T-helper 2 cell (primary cell): ENCODE results near the gene LAD1.

Experiments
- DNase-seq, 5 experiments: peaks; one replicate each; pipeline versions ENCODE4 v3.0.0 to v3.0.0-alpha.2; 2012 to 2022

The LAD1 gene

GRCh38 chr1:201346337-201346939 is 52.7 kb downstream of the LAD1 start:
- DNase-seq = no peak

- DNase-seq = no peak
Observed at GRCh38 chr1:201345081-201345355, 54.1 kb downstream of the LAD1 start.

- DNase-seq = no peak
Observed at GRCh38 chr1:201344206-201345080, 54.7 kb downstream of the LAD1 start.

- no peak for DNase-seq
Observed at GRCh38 chr1:201341377-201341776, 57.7 kb downstream of the LAD1 start.

GRCh38 chr1:201336711-201337450 is 62.2 kb downstream of the LAD1 start:
- DNase-seq = no peak

GRCh38 chr1:201335901-201336300 is 63.2 kb downstream of the LAD1 start:
- DNase-seq = no peak

- DNase-seq = no peak
Observed at GRCh38 chr1:201335174-201335870, 63.8 kb downstream of the LAD1 start.

GRCh38 chr1:201334325-201335173 is 64.6 kb downstream of the LAD1 start:
- no peak for DNase-seq

- no peak for DNase-seq
Observed at GRCh38 chr1:201332616-201333335, 66.3 kb downstream of the LAD1 start.

- no peak for DNase-seq
Observed at GRCh38 chr1:201332021-201332420, 67.1 kb downstream of the LAD1 start.

GRCh38 chr1:201331166-201331565 is 68.0 kb downstream of the LAD1 start:
- no peak for DNase-seq
